Renal cortex interstitium (tissue), 11 donors: ENCODE measurements around the gene NEGR1. TPM values are rescaled to one million over a fixed set of nuclear protein-coding genes. Genes with fewer than 3 reads are reported as not detected.
A peak's percentile ranks its signal among the peaks of the same experiment; 100 is the strongest.

ENCODE experiments used
- DNase-seq, 11 donors: peaks; one replicate each; pipeline ENCODE4 v3.0.0-alpha.2; 2013; ENCODE audit warnings: low read depth in 9 of 11, low spot score in 4 of 11; ENCODE audit errors: extremely low read depth in 1 of 11
- polyA plus RNA-seq, 3 donors: library from polyadenylated mRNA; unstranded; fragments of 120-200 nt; gene quantifications; one replicate each; pipeline ENCODE4 v1.2.1, GENCODE V29; 2013; ENCODE audit not compliant: insufficient read length in 3 of 3

NEGR1 gene
- polyA plus RNA-seq, 3 donors = 2.8 to 3.9 (median 3.5) TPM

DNA sequence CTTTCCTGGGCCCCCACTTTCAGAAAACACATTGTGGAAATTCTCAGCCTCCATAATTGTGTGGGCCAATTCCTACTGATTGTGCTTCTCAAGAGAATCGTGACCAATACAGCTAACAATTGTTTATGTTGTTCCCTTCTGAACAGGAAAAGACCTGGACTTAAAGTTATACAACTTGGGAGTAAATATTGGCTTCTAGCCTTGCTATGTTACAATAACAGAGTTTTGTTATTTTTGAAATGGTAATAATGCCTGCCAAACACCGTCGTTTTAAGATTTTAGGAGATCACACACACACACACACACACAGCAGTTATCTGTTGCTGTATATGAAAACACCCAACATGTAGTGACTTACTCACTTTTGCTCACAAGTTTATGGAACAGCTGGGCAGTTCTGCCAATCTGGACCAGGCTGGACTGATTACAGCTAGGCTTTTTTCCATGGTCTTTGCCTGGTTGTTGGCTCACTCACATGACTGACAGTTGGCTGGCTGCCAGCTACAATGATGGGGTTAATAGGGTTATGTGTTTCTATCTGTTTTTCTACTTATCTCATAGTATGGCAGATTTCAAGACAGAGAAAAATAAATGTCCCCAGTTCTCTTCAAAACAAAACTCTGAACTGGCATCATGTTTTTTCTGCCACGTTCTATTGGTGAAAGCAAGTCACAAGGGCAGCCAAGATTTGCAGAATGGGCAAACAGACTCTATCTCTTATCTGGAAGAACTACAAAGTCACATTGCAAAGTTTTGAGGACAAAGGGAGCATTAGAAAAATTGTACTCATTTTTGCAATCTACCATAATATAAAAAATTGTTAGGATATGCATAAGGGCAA, 447.5 kb downstream of the NEGR1 start:
- no peak for DNase-seq

DNA sequence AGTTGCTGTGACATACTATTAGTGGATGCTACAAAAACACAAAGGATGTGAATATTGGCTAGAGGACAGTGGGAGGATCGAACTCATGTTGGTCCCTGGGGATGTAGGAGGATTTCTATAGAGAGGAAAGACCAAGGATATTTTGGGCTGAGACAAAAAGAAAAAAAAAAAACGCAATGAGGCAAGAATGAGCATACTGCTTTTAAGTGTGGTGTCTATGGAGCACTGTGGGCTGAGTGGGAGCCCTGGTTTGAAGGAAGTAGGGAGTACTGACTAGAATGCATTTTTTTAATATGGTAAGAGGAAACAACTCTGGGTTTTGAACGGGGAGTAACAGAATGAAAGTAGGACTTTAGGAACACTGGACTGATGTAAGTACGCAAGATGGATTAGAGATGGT, 450.7 kb downstream of the NEGR1 start:
- DNase-seq = no peak

GRCh38 chr1:71829346-71829745, 453.0 kb downstream of the NEGR1 start:
- no peak for DNase-seq

GRCh38 chr1:71828431-71829012, 453.8 kb downstream of the NEGR1 start:
- DNase-seq = no peak

DNA sequence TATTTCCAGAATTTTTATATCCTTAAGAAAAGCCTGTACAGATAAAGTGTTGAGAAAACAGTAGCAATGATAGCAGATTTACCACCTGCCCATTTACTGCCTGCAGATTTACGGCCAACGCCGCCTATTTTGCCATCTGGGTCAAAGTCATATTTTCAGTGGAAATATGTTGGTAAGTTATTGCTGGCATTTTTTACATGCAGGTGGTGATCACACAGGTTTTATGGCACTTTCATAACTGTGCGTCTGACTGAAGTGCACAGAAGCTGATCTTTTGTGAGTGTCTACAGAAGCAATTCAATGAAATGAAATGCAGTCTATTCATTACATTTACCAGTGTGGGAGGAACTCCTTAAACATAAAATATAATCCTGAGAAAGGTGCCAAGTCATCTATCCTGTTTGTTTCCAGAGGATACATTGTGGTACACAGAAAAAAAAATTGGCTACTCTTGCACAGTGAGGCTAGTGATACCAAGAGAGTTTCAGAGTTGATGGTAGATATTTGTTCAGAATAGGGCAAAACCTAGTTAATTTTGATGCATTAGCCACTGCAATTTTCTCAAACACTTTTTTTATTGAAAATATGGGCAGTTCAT, 458.5 kb downstream of the NEGR1 start:
- DNase-seq = no peak

GRCh38 chr1:71817028-71817427, 465.3 kb downstream of the NEGR1 start:
- no peak for DNase-seq

DNA sequence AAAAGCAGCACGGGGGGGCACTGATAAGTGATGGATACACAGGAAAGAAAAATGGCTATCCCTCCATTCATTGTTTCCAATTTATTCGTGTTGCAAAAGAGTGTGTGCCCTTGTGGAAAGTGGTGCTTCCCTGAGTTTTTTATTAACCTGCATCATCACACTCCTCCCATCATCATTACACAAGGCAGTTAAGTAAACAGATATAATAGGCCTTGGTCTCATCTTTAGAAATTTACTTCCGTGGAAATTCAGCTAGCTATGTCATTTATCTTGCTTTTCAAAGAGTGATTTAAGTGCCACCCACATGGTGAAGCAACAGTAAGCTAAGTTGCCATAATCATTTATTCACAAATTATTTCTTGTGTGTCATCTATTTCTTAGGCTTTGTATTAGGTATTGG, 473.3 kb downstream of the NEGR1 start:
- DNase-seq = no peak

DNA sequence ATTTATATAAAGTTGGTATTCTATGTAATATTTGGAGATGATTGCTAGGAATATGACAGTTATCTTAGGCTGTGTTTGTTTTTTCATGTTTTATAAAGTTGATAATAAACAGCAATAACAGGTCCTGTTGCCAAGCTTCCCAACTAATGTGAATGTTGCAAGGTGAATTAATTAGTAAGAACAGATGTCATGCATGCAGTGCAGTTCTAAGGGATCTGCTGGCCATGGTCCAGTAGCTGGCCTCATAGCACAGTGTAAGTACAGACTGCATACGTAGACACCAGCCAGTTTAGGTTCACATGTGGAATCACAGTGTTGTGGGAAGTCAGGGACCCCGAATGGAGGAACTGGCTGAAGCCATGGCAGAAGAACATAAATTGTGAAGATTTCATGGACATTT, 478.2 kb downstream of the NEGR1 start:
- no peak for DNase-seq

- DNase-seq = no peak
Observed at GRCh38 chr1:71796006-71796405, 486.3 kb downstream of the NEGR1 start.

- no peak for DNase-seq
Observed at GRCh38 chr1:71792264-71792663, 490.1 kb downstream of the NEGR1 start.

DNA sequence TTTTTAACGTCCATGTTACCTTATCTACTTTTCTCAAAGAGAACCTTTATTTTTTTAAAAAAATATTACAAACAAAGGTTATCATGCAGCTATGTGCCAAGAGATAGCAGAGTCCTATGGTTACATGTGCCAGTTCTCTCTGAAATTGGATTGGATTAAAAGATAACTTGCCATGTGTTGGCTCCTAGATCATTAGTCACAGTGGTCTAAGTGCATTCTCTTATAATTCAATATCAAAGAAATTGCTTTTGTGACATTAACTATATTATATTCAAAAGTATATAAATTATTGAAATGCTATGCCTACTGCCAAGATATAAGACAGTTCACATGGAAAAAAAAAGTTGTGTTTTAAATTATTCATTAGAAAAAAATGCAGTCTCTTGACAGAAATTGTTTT, 494.2 kb downstream of the NEGR1 start:
- no peak for DNase-seq

DNA sequence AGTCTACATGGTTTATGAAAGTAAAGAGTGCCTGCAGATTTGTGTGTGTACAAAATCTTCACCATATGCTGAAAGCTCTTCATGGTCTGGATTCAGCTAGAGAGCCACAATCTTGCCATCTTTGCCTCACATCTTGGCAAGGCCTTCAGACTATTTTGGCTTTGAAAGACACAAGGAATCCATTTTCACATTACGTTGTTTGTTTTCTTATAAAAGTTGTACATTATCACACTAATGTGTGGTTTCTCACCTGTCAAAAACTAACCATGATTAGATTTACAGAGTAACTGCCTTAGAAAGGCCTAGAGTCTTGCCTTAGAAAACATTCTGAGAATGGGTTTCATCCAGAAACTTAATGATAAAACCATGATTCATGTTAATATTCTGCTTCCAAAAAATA, 494.6 kb downstream of the NEGR1 start:
- DNase-seq = no peak

- DNase-seq = no peak
Observed at GRCh38 chr1:71786218-71786617, 496.1 kb downstream of the NEGR1 start.

DNA sequence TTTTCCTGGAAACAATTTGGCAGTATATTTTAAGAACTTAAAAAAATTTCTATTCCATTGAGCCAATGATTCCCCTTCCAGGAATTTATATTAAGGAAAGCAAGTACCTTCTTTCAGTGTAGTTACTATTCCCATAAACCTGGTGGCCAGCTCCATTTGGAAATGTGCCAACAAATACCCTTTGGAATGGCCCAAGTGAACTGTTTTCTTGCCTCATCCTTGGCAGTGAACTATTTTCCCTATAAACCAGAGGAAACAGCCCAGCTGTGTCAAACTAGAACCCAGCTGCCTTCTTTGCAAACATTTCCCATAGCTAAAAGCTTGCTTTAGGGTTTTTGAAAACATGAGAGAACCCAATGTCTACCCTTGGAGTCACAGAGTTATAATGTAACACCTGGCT, 496.9 kb downstream of the NEGR1 start:
- peak in 3 of 11 donors; percentile 2 to 15 (median 6) for DNase-seq

GRCh38 chr1:71785000-71785399, 497.3 kb downstream of the NEGR1 start:
- DNase-seq = no peak

DNA sequence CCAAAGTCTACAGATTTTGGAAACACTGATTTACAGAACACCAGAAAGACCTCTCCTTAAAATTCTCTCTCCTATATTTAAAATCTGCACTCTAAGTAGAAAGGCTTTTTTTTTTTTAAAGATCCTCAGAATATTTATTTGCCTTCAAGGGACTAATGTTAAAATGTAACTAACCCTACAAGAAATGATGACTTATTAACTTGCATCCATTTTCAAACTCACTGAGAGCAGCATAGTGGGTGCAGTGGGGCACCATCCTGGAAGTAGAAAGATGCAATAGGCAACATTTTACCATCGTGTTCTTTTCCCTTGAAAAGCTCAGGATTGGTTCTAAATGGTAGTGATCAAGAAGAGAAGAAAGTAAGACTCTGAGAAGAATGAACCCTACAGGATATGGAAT, 498.1 kb downstream of the NEGR1 start:
- peak in 1 of 11 donors; percentile 3 for DNase-seq

GRCh38 chr1:71783071-71783470, 499.3 kb downstream of the NEGR1 start:
- no peak for DNase-seq

DNA sequence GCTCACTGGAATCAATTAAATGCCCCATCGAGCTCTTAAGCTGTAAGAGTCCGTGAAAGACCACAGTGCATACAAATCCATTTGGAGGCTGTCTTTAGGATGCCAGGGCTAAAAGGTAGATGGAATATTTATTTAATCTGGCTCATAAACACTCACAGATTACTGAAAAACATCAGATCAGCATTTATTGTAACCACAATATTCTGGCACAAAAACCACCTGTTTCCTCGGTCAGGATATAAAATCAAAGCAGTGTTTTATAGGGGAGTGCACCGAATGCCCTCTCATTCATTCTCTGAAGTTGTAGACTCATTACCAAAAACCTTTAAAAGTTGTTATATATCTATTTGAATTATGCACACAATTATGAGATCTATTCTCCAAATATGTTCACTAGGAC, 500.9 kb downstream of the NEGR1 start:
- no peak for DNase-seq

GRCh38 chr1:71780681-71781080, 501.7 kb downstream of the NEGR1 start:
- no peak for DNase-seq

DNA sequence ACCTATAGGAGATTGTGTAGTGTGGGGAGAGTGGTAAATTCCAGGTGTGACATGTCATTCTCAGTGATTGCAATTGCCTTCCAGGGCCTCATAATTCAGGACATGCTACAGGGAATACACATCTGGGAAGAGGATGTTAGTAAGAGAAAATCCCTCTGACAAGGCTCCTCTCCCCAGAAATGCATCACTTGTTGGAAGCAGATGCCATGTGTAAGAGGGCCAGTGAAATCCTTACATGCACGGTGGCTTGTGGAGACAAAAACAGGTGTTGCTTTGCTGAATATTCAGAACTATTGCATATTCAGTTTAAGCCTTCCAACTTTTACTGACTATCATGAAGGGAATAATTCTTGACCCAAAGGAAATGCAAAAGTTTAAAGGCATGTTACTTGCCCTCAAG, 503.4 kb downstream of the NEGR1 start:
- DNase-seq = no peak
